ENCODE results near the gene ISCU. TPM values are rescaled to one million over a fixed set of nuclear protein-coding genes. Genes with fewer than 3 reads are reported as not detected.

Gene ISCU
- total RNA-seq, 1 experiment from 2014 or later, result 86.9 TPM

DNA sequence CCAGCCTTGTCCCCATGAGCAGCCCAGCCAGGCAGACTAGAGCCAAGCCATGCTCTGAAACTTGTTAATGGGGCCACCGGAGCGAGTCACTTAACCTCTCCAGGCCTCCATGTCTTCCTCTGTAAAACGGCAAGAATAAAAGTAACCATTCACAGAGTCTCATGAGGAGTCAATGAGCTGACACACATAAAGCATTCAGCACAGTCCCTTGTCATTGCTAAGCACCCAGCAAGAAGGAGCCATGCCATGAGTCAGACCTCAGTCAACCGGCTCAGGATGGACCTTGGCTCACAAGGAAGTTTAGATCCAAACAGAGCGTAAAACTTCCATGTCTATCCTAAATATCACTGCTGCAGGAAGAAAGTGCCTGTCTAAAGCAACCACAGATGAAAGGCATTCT, 36.7 kb upstream of the ISCU start:
- H3K27me3 Mint-ChIP-seq (ENCODE audit: insufficient read depth, unreplicated experiment), result no peaks in the 10 kb centered on the region
- ChIA-PET POLR2A (no interaction called here), CTCF (no interaction called here)
- H3K4me3 Mint-ChIP-seq (ENCODE audit: unreplicated experiment), result no peak overlapping the region
- no peak for TF ChIP-seq CTCF (IDR thresholded peaks at IDR 0.05; ENCODE audit: insufficient read depth in 1 of 2, low read depth in 1 of 2, low read length in 1 of 2, severe bottlenecking in 1 of 2, unreplicated experiment in 1 of 2)
- H3K27ac Mint-ChIP-seq (ENCODE audit: unreplicated experiment), result no peak overlapping the region
- no peaks in the 10 kb centered on the region for H3K4me1 Mint-ChIP-seq (ENCODE audit: low read depth, unreplicated experiment)
- BruUV-seq (replicated peaks), result no TSS peak
- H3K4me1 ChIP-seq, result no peaks in the 10 kb centered on the region
- no peaks in the 10 kb centered on the region for H3K27me3 ChIP-seq (replicated peaks; ENCODE audit: control insufficient read depth, insufficient read depth, low read length)
- H3K4me3 ChIP-seq (ENCODE audit: low read depth, low read length), result no peak overlapping the region
- H3K9me3 Mint-ChIP-seq (ENCODE audit: unreplicated experiment), result no peaks in the 10 kb centered on the region
- DNase-seq, result no peak
- H3K36me3 ChIP-seq (ENCODE audit: control insufficient read depth, insufficient read depth, low read length), result peaks cover 5% of the 10 kb centered on the region
- H3K9me3 ChIP-seq, result no peaks in the 10 kb centered on the region
- peaks cover 84% of the 10 kb centered on the region for H3K36me3 Mint-ChIP-seq (ENCODE audit: insufficient read depth, unreplicated experiment)
- intact Hi-C loops (cut with micrococcal nuclease; ENCODE audit: unreplicated experiment), result no loop called here

GRCh38 chr12:108526482-108527165, 35.8 kb upstream of the ISCU start:
- no peaks in the 10 kb centered on the region for H3K9me3 Mint-ChIP-seq (ENCODE audit: unreplicated experiment)
- no peak overlapping the region for H3K4me3 Mint-ChIP-seq (ENCODE audit: unreplicated experiment)
- Histone ChIP-seq H3K36me3 (ENCODE audit: control insufficient read depth, insufficient read depth, low read length) (peaks cover 4% of the 10 kb centered on the region), H3K4me1 (no peaks in the 10 kb centered on the region), H3K4me3 (ENCODE audit: low read depth, low read length) (no peak overlapping the region), H3K9me3 (no peaks in the 10 kb centered on the region), H3K27me3 (replicated peaks; ENCODE audit: control insufficient read depth, insufficient read depth, low read length) (no peaks in the 10 kb centered on the region)
- no TSS peak for BruUV-seq (replicated peaks)
- TF ChIP-seq CTCF (IDR thresholded peaks at IDR 0.05; ENCODE audit: insufficient read depth in 1 of 2, low read depth in 1 of 2, low read length in 1 of 2, severe bottlenecking in 1 of 2, unreplicated experiment in 1 of 2), result no peak
- DNase-seq, result no peak
- CTCF ChIA-PET, result no interaction called here
- POLR2A ChIA-PET, result no interaction called here
- H3K27ac Mint-ChIP-seq (ENCODE audit: unreplicated experiment), result no peak overlapping the region
- intact Hi-C loops (cut with micrococcal nuclease; ENCODE audit: unreplicated experiment), result no loop called here
- H3K4me1 Mint-ChIP-seq (ENCODE audit: low read depth, unreplicated experiment), result no peaks in the 10 kb centered on the region
- peaks cover 84% of the 10 kb centered on the region for H3K36me3 Mint-ChIP-seq (ENCODE audit: insufficient read depth, unreplicated experiment)
- no peaks in the 10 kb centered on the region for H3K27me3 Mint-ChIP-seq (ENCODE audit: insufficient read depth, unreplicated experiment)

- ChIA-PET POLR2A (no interaction called here), CTCF (no interaction called here)
- Histone ChIP-seq H3K27me3 (replicated peaks; ENCODE audit: control insufficient read depth, insufficient read depth, low read length) (no peaks in the 10 kb centered on the region), H3K4me1 (no peaks in the 10 kb centered on the region), H3K4me3 (ENCODE audit: low read depth, low read length) (no peak overlapping the region), H3K9me3 (no peaks in the 10 kb centered on the region), H3K36me3 (ENCODE audit: control insufficient read depth, insufficient read depth, low read length) (peaks cover 6% of the 10 kb centered on the region)
- intact Hi-C loops (cut with micrococcal nuclease; ENCODE audit: unreplicated experiment), result no loop called here
- Mint-ChIP-seq H3K27ac (ENCODE audit: unreplicated experiment) (no peak overlapping the region), H3K36me3 (ENCODE audit: insufficient read depth, unreplicated experiment) (peaks cover 84% of the 10 kb centered on the region), H3K4me1 (ENCODE audit: low read depth, unreplicated experiment) (no peaks in the 10 kb centered on the region), H3K9me3 (ENCODE audit: unreplicated experiment) (no peaks in the 10 kb centered on the region), H3K4me3 (ENCODE audit: unreplicated experiment) (no peak overlapping the region), H3K27me3 (ENCODE audit: insufficient read depth, unreplicated experiment) (no peaks in the 10 kb centered on the region)
- TF ChIP-seq CTCF (IDR thresholded peaks at IDR 0.05; ENCODE audit: insufficient read depth in 1 of 2, low read depth in 1 of 2, low read length in 1 of 2, severe bottlenecking in 1 of 2, unreplicated experiment in 1 of 2), result no peak
- no TSS peak for BruUV-seq (replicated peaks)
- no peak for DNase-seq
These were observed 35.3 kb upstream of the ISCU start for GRCh38 chr12:108527166-108527496.
